OCI-LY1 (cell line): Measurements from ENCODE around the gene ZAP70.

Experiments used
- H2AFZ ChIP-seq: fragments of 200-600 bp; sonication (generic), shearing (Covaris generic); 2 replicates; pipeline ENCODE4 v1.6.0; 2014; ENCODE audit warnings: antibody characterized with exemption, mild to moderate bottlenecking, low read length
- H3F3A ChIP-seq: fragments of 200-600 bp; sonication (generic), shearing (Covaris generic); 2 replicates; pipeline ENCODE4 v1.6.0; 2014; ENCODE audit warnings: mild to moderate bottlenecking, antibody characterized with exemption, low read length, moderate library complexity; ENCODE audit not compliant: insufficient read depth
- H3K27ac ChIP-seq: fragments of 200-600 bp; sonication (generic); 2 replicates; pipeline ENCODE4 v1.5.1; 2014; ENCODE audit warnings: low read length, mixed run types, mild to moderate bottlenecking, low read depth; ENCODE audit not compliant: poor library complexity, severe bottlenecking
- H3K27me3 ChIP-seq: fragments of 200-600 bp; sonication (generic); 2 replicates; pipeline ENCODE4 v1.6.0; 2014; ENCODE audit warnings: antibody characterized with exemption, mild to moderate bottlenecking, low read length, moderate library complexity; ENCODE audit not compliant: insufficient read depth
- H3K36me3 ChIP-seq: fragments of 200-600 bp; sonication (generic); 2 replicates; pipeline ENCODE4 v1.6.1; 2014; ENCODE audit warnings: mild to moderate bottlenecking, antibody characterized with exemption, low read length, moderate library complexity, mixed read lengths; ENCODE audit not compliant: insufficient read depth
- H3K4me1 ChIP-seq: fragments of 200-600 bp; sonication (generic); 2 replicates; pipeline ENCODE4 v1.5.1; 2014; ENCODE audit warnings: mild to moderate bottlenecking, low read length, moderate library complexity; ENCODE audit not compliant: insufficient read depth, severe bottlenecking
- H3K4me2 ChIP-seq: fragments of 200-600 bp; sonication (generic), shearing (Covaris generic); 2 replicates; pipeline ENCODE4 v1.6.1; 2014; ENCODE audit warnings: low read length
- H3K4me3 ChIP-seq: fragments of 200-600 bp; sonication (generic); 2 replicates; pipeline ENCODE4 v1.5.1; 2014; ENCODE audit warnings: low read length, low read depth, mild to moderate bottlenecking, mixed read lengths; ENCODE audit not compliant: poor library complexity, severe bottlenecking
- H3K79me2 ChIP-seq: fragments of 200-600 bp; shearing (Covaris generic); 2 replicates; pipeline ENCODE4 v1.6.1; 2016; ENCODE audit warnings: mixed run types, low read length, mixed read lengths; ENCODE audit not compliant: insufficient read depth
- H3K9ac ChIP-seq: fragments of 200-600 bp; sonication (generic), shearing (Covaris generic); 2 replicates; pipeline ENCODE4 v1.6.1; 2014; ENCODE audit warnings: mild to moderate bottlenecking, low read length, mixed read lengths
- H3K9me2 ChIP-seq: fragments of 200-600 bp; sonication (generic), shearing (Covaris generic); 2 replicates; pipeline ENCODE4 v1.6.1; 2014; ENCODE audit warnings: low read depth, mild to moderate bottlenecking, low read length, mixed read lengths
- H3K9me3 ChIP-seq: fragments of 200-600 bp; shearing (Covaris generic); 2 replicates; pipeline ENCODE4 v1.6.1; 2014; ENCODE audit warnings: low read length, mixed read lengths
- H4K20me1 ChIP-seq: fragments of 200-600 bp; sonication (generic), shearing (Covaris generic); 2 replicates; pipeline ENCODE4 v1.6.0; 2016; ENCODE audit warnings: mild to moderate bottlenecking, low read length; ENCODE audit not compliant: insufficient read depth
- EZH2 ChIP-seq: fragments of 200-600 bp; sonication (generic), shearing (Covaris generic); IDR thresholded peaks from 2 replicates; pipeline ENCODE4 v1.8.0; 2017; ENCODE audit warnings: borderline replicate concordance, mixed run types, mild to moderate bottlenecking, antibody characterized with exemption, low read length, moderate library complexity, mixed read lengths
- TF ChIP-seq, protein P1 (sequence below): fragments of 200-600 bp; sonication (generic), shearing (Covaris generic); IDR thresholded peaks from 2 replicates; pipeline ENCODE4 v1.5.1; 2017; ENCODE audit warnings: mild to moderate bottlenecking, antibody characterized with exemption, low read length, moderate library complexity, mixed read lengths

The ZAP70 gene

GRCh38 chr2:97730245-97730644 lies 16.9 kb downstream of the ZAP70 start:
- no peaks in the 10 kb centered on the region for H3K9me2 ChIP-seq
- H3K4me3 ChIP-seq = no peak overlapping the region
- H3K27ac ChIP-seq = no peak overlapping the region
- H3K27me3 ChIP-seq = no peaks in the 10 kb centered on the region; the same call in 1 of the 2 replicates
- TF ChIP-seq, protein P1, sequence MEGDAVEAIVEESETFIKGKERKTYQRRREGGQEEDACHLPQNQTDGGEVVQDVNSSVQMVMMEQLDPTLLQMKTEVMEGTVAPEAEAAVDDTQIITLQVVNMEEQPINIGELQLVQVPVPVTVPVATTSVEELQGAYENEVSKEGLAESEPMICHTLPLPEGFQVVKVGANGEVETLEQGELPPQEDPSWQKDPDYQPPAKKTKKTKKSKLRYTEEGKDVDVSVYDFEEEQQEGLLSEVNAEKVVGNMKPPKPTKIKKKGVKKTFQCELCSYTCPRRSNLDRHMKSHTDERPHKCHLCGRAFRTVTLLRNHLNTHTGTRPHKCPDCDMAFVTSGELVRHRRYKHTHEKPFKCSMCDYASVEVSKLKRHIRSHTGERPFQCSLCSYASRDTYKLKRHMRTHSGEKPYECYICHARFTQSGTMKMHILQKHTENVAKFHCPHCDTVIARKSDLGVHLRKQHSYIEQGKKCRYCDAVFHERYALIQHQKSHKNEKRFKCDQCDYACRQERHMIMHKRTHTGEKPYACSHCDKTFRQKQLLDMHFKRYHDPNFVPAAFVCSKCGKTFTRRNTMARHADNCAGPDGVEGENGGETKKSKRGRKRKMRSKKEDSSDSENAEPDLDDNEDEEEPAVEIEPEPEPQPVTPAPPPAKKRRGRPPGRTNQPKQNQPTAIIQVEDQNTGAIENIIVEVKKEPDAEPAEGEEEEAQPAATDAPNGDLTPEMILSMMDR = no peak
- TF ChIP-seq EZH2 = no peak
- H4K20me1 ChIP-seq = no peaks in the 10 kb centered on the region
- no peak overlapping the region for H2AFZ ChIP-seq
- H3K4me2 ChIP-seq = no peak overlapping the region
- H3K36me3 ChIP-seq = no peaks in the 10 kb centered on the region; the same call in 1 of the 2 replicates
- no peaks in the 10 kb centered on the region for H3F3A ChIP-seq
- H3K9ac ChIP-seq = no peak overlapping the region
- no peaks in the 10 kb centered on the region for H3K4me1 ChIP-seq
- H3K9me3 ChIP-seq = 0 out of 2 replicates have a peak, but pooled peaks cover 2% of the 10 kb centered on the region
- H3K79me2 ChIP-seq = no peaks in the 10 kb centered on the region

DNA sequence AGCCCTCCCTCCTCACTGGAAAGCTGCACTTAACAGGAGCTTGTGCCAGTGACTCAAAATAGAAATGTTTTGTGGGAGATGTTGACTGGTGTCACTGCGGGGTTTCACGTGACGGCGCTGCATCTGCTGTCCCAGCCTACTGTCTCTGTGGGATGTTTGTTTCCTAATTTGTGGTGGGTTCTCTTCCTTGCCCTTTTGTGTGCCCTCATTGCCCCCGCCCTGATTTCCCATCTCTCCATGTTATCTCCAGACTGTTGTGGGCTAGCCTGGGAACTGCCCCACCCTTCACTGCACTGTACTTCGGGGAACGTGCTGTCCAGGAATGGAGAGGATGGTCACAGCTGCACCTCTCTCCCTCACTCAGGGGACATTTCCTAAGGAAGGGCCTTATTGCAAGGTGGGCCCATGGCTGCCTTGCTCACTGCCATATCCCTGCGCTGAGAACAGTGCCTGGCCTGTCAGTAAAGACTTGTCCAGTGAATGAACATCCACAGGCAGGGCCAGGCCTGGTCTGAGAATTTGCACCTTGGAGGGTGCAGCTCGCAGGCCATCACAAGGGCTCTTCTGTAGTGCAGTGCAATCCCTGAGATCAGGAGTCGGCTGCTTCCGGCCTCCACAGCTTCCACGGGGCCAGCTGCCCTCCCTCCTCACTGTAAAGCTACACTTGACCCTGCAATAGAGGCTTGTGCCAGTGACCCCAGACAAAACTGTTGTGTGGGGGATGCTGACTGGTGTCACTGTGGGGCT lies 18.1 kb downstream of the ZAP70 start:
- Histone ChIP-seq H3K9me3 (0 out of 2 replicates have a peak, but pooled peaks cover 2% of the 10 kb centered on the region), H3K4me2 (no peak overlapping the region), H2AFZ (no peak overlapping the region), H3K4me1 (no peaks in the 10 kb centered on the region), H3K27me3 (no peaks in the 10 kb centered on the region; the same call in 1 of the 2 replicates), H3K27ac (no peak overlapping the region), H3K4me3 (no peak overlapping the region), H3K79me2 (no peaks in the 10 kb centered on the region), H3K36me3 (no peaks in the 10 kb centered on the region; the same call in 1 of the 2 replicates), H4K20me1 (no peaks in the 10 kb centered on the region), H3K9me2 (no peaks in the 10 kb centered on the region), H3F3A (no peaks in the 10 kb centered on the region), H3K9ac (no peak overlapping the region)
- TF ChIP-seq, protein P1 = no peak

DNA sequence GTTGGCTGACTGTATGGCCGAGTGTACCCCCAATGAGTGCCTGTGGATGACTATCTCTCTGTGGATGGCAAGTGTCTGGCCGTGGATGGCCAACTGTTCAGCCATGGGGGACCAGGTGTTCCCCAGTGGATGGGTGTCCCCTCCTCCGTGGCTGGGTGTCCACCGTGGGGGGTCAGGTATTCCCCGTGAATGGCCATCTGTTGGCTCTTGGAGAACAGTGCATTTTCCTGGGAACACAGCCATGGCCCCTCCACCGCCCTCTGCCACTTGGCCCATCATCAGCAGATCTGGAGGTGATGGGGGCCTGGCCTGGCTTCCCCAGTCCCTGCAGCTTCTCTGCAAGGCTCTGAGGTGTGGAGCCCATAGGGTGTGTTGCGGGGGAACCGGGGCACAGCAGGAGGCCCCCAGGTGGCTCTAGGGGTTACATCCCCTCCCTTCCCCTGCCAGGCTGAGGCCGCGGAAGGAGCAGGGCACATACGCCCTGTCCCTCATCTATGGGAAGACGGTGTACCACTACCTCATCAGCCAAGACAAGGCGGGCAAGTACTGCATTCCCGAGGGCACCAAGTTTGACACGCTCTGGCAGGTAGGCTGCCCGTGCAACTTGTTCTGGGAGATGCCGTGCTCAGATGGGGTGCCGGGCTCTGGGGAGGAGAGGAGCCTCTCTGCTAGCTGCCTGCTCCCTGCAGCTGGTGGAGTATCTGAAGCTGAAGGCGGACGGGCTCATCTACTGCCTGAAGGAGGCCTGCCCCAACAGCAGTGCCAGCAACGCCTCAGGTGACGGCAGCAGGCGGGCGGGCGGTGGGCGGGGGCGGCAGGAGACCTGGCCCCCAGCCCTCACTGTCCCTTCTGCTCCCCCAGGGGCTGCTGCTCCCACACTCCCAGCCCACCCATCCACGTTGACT lies 19.3 kb downstream of the ZAP70 start:
- Histone ChIP-seq H3K27ac (no peak overlapping the region), H3K9me2 (no peaks in the 10 kb centered on the region), H3K4me2 (no peak overlapping the region), H3K36me3 (no peaks in the 10 kb centered on the region), H4K20me1 (no peaks in the 10 kb centered on the region), H3K4me3 (no peak overlapping the region), H3K27me3 (no peaks in the 10 kb centered on the region), H3K79me2 (no peaks in the 10 kb centered on the region), H3F3A (no peaks in the 10 kb centered on the region), H3K9ac (no peak overlapping the region), H2AFZ (no peak overlapping the region), H3K4me1 (no peaks in the 10 kb centered on the region), H3K9me3 (0 out of 2 replicates have a peak, but pooled peaks cover 2% of the 10 kb centered on the region)
- TF ChIP-seq EZH2 = no peak
- TF ChIP-seq, protein P1 = no peak
